ENCODE measurements around the gene SLC35E1.
"Not testable (repeated sequence)": the region's sequence is repeated elsewhere in the genome, so short reads cannot be mapped to it uniquely, and the experiment has no call there.

DNA sequence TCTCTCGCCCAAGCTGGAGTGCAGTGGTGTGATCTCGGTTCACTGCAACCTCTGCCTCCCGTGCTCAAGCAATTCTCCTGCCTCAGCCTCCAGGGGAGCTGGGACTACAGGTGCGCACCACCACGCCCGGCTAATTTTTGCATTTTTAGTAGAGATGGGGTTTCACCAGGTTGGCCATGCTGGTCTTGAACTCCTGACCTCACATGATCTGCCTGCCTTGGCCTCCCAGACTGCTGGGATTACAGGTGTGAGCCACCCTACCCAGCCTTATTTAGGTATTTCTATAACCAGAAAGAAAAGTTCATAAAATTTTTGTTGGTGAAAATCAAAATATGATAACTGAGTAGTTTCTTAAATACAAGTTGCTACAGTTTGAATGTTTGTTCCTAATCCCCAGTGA lies 28.5 kb downstream of the SLC35E1 start:
- TF ChIP-seq, protein P1, sequence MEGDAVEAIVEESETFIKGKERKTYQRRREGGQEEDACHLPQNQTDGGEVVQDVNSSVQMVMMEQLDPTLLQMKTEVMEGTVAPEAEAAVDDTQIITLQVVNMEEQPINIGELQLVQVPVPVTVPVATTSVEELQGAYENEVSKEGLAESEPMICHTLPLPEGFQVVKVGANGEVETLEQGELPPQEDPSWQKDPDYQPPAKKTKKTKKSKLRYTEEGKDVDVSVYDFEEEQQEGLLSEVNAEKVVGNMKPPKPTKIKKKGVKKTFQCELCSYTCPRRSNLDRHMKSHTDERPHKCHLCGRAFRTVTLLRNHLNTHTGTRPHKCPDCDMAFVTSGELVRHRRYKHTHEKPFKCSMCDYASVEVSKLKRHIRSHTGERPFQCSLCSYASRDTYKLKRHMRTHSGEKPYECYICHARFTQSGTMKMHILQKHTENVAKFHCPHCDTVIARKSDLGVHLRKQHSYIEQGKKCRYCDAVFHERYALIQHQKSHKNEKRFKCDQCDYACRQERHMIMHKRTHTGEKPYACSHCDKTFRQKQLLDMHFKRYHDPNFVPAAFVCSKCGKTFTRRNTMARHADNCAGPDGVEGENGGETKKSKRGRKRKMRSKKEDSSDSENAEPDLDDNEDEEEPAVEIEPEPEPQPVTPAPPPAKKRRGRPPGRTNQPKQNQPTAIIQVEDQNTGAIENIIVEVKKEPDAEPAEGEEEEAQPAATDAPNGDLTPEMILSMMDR (IDR thresholded peaks at IDR 0.05) = not testable (repeated sequence)
- TF ChIP-seq TCF7L2 (IDR thresholded peaks at IDR 0.05; ENCODE audit: low read depth, low read length) = not testable (repeated sequence)
